GM12892 (cell line): ENCODE measurements around the gene TAB2.

Experiments used
- POLR2A ChIP-seq: IDR thresholded peaks from 2 replicates; pipeline ENCODE4 v1.6.1; 2011; ENCODE audit warnings: low read depth, low read length, control low read depth
- POLR2AphosphoS5 ChIP-seq: IDR thresholded peaks from 2 replicates; pipeline ENCODE4 v1.6.1; 2011; ENCODE audit warnings: low read depth, low read length, control low read depth
- TAF1 ChIP-seq: IDR thresholded peaks from 2 replicates; pipeline ENCODE4 v1.6.1; 2011; ENCODE audit warnings: low read depth, mild to moderate bottlenecking, control low read depth, low read length, borderline replicate concordance

DNA sequence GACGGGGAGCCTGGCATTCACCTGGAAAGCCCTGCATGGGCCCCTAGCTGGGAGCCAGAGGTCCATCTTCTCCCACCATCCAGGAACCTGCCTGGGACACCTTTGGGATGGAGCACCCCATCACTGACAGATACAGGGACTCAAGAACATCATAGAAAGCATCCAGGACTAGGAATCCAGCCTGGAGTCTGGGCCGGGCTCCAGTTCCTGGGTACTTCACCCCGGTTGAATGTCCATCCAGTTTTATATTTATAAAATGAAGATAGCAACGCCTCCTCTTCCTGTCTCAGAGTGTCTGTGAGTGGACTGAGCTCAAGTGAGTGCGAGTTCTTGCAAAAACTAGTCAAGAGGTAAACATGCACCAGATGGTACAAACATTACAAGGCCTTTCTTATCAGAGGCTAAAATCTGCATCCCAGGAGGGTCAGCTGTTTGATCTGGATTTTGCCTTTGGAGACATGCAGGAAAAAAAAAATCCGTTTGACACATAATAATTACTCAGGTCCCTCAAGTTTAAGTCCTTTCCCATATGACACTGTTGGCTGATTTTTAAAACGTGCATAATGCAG lies 139.9 kb downstream of the TAB2 start:
- TF ChIP-seq POLR2A: no peak
- no peak for TF ChIP-seq POLR2AphosphoS5
- no peak for TF ChIP-seq TAF1
